VCaP (cell line): ENCODE data around the gene STEAP3.

ENCODE experiments used
- H3K27ac ChIP-seq: fragments of 450-650 bp; 2 replicates; pipeline ENCODE4 v1.5.1; 2017
- TF ChIP-seq, protein P1 (sequence below): fragments of 450-650 bp; conservative IDR thresholded peaks from 2 replicates; pipeline ENCODE4 v1.5.1; 2017; ENCODE audit warnings: mild to moderate bottlenecking, moderate library complexity

Gene STEAP3

DNA sequence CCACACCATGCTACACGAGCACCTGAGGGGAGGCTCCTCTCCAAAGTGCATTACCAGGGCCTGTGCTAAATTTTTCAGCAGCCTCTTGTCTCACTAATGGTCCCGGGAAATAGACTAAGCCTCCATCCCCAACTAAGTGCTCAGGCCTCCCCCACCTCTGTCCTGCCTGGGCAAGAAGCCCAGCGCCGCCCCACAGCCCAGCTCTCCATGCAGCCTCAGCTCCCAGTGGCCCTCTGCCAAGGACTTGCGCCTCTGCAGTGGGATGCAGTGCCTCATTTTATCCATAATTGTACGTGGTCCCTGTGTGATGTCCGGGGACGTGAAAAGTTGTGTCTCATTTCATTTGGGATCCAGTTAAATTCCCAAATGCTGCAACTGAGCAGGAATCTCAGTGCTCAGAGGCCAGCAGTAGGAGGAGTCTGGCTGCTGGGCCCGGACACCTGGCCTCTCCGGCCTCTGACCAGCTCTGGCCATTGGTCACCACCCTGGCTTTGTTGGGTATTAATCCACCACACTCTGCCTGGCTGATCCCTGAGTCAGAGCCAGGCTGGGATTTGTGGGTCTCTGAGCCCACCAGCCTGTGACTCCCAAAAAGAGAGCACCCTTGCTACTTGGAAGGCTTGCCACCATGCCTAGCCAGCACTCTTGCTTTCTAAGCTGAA is 11.4 kb upstream of the STEAP3 start:
- TF ChIP-seq, protein P1, sequence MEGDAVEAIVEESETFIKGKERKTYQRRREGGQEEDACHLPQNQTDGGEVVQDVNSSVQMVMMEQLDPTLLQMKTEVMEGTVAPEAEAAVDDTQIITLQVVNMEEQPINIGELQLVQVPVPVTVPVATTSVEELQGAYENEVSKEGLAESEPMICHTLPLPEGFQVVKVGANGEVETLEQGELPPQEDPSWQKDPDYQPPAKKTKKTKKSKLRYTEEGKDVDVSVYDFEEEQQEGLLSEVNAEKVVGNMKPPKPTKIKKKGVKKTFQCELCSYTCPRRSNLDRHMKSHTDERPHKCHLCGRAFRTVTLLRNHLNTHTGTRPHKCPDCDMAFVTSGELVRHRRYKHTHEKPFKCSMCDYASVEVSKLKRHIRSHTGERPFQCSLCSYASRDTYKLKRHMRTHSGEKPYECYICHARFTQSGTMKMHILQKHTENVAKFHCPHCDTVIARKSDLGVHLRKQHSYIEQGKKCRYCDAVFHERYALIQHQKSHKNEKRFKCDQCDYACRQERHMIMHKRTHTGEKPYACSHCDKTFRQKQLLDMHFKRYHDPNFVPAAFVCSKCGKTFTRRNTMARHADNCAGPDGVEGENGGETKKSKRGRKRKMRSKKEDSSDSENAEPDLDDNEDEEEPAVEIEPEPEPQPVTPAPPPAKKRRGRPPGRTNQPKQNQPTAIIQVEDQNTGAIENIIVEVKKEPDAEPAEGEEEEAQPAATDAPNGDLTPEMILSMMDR, result no peak
- no peak overlapping the region for H3K27ac ChIP-seq

DNA sequence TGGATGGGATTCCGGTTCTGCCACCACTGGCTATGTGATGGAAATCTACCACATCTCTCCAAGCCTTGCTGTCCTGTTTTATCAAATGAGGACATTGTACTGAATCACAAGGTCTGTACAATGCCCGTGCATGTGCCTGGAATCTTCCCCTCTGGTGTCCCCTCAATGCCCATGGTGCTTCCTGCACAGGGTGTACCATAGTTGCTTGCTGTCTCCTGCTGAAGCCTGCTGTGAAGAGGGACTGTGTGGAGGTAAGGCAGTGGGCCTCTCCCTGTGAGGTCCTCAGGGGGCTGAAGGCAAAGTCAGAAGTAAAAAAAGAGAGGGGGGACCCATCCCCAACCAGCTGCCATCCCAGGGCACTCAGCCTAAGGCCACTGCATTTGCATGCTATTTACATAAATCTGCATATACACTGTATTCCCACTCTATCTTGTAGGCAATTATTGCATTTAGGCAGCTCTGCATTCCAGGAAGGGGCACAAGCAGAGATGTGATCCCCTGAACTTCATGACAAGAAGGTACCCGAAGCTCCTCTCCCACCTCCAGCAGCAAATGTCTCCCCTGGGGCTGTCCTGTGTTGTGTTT is 9.1 kb upstream of the STEAP3 start:
- H3K27ac ChIP-seq, result no peak overlapping the region
- TF ChIP-seq, protein P1, result no peak

DNA sequence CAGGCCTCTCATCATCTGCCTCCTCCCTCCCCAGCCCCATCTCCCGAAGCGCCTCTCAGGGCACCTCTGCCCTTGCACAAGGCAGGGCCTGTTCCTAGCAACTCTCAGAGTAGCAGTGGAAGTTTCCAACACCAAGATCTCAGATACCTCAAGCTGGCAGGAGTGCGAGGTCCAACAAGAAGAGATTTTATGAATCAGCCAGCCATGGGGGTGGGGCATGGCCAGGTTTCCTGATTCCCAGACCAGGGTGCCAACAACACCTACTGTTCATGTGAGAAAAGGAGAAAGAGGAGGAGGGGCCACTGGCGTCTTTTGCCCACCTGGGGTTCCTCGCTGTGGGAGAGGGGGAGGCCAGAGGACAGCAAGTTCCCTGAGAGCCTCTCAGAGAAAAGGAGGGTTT is 6.6 kb upstream of the STEAP3 start:
- H3K27ac ChIP-seq, result no peak overlapping the region
- TF ChIP-seq, protein P1, result no peak

DNA sequence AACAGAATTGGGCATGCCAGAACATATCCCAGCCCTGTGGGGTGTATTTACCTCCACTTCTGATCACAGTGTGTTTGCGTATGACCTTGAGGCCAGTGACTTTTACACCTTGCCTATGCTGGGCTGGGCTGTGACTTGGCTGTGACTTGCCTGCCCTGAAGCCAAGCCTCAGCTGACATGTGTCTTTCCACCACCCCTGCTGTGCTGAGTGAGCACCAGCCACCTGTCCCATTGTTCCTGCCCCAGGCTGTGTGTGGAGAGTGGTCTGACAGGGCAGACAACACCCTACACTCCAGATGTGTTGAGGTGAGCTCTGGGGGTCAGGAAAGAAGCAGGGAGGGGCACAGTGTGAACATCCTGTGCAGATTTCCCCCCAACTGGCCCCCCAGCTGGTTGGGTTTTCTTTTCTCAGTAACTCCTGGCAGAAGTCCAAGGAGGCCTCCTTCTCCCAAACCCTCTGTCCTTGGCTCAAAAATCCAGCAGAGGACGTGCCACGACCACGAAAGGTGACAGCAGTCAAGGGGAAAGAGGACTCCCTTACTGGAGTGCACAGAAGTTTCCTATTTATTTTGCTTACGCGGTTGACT is 5.1 kb upstream of the STEAP3 start:
- TF ChIP-seq, protein P1, result no peak
- no peak overlapping the region for H3K27ac ChIP-seq

DNA sequence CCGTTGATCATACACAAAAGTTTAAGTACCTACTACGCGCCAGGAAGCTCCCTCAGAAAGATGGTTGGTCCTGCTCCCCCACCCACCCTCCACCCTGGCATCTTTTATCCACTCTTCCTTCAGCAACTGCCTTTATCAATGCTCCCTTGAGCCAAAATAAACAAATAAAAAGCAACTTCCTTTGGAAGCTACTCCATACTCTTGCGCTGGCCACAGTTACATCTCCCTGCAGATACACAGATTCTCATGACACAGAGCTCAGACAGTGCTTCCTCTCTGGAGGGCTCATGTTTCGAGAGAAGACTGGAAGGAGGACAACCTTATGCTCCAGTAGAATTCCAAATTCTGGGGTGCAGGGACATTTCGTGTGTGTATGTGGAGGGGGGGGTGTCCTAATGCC is 3.8 kb upstream of the STEAP3 start:
- TF ChIP-seq, protein P1, result no peak
- H3K27ac ChIP-seq, result peak overlapping the region; percentile 39; the same call in 1 of the 2 replicates

DNA sequence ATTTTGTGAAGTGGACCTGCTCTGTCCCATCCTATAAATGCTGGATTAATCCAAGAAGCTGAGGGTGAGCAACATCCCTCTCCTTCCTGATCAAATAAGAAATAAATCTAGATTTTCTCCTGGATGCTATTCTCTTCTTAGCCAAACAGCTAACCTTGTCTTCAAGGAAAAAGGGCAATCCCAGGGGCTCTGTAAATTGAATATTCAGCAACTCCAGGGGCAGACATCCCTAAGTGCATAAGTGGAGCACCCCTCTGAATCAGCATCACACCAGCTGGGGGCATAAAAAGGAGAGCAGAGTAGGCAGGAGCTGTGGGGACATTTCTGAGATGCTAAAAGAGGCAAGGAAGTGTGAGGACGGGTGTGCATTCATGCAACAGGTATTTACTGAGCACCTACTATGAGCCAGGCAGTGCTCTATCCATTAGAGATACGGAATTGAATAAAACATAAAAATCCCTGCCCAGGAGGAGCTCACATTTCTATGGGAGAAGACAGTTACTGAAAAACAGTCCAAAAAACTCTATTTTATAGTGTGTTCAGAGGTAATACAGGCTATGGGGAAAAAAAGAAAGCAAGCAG is 2.8 kb upstream of the STEAP3 start:
- TF ChIP-seq, protein P1, result no peak
- no peak overlapping the region; the same call in 1 of the 2 replicates for H3K27ac ChIP-seq

DNA sequence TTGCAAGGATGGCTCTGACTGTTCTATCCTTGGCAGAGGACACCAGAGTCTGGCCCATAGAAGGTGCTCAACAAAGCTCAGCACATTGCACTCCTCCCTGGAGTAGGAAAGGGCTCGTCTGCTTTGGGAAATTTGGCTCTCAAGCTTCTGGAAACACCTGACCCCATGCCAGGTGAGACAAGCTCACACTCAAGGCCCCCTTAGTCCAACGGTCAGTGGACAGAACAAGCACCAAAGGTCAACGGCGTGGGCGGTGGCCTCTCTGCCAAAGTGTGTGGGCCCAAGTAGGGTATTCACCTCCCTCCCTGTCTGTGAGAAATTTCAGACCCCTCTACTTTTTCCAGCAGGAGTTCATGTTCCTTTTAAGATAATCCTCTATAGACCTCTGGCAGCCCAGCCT is 2.0 kb upstream of the STEAP3 start:
- TF ChIP-seq, protein P1, result no peak
- H3K27ac ChIP-seq, result no peak overlapping the region
